Measurements from ENCODE around the gene MIAT.

Gene MIAT

DNA sequence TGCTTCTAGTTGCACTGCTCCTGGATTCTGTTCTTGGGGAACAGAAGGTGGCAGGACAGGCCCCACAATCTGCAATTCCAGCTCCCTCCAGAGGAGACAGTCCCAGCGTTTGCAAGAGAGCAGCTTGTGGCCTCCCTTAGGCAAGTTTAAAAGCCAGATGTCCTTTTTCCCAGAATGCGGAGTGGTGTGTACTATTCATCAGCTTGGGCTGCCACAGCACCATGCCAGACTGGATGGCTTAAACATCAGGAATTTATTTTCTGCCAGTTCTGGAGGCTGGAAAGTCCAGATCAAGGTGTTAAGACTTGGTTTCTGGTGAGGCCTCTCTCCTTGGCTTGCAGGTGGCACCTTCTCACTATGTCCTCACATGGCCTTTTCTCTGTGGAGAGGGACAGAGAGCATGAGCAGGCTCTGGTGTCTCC, 11.7 kb downstream of the MIAT start:
- no peak for DNase-seq (ENCODE audit: low read depth)

GRCh38 chr22:26670459-26670858, 13.1 kb downstream of the MIAT start:
- no peak for DNase-seq (ENCODE audit: low read depth)

GRCh38 chr22:26671317-26672059, 14.1 kb downstream of the MIAT start:
- peak; percentile 29 for DNase-seq (ENCODE audit: low read depth)

DNA sequence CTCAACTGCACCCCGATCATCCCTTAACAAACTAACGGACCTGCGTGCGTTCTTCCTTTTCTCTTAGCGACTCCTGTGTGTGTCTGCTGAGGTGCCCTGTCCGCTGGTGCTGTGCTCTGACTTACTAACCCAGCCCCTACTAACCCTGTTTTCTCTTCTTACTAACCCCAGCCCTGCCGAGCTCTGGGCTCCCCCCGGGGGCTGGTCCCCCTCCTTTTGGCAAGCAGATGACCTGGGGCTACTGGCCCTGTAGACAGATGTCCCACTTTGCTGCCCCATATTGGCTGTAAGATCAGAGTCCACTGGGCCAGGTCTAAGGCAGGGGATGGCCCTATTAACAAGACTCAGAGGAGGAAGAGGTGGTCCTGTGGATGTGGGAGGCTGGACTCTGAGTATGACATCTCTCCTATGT, 14.7 kb downstream of the MIAT start:
- DNase-seq (ENCODE audit: low read depth): no peak

- peak; percentile 68 for DNase-seq (ENCODE audit: low read depth)
These were observed 15.4 kb downstream of the MIAT start for GRCh38 chr22:26672590-26673468.

GRCh38 chr22:26673486-26673885, 16.1 kb downstream of the MIAT start:
- no peak for DNase-seq (ENCODE audit: low read depth)

DNA sequence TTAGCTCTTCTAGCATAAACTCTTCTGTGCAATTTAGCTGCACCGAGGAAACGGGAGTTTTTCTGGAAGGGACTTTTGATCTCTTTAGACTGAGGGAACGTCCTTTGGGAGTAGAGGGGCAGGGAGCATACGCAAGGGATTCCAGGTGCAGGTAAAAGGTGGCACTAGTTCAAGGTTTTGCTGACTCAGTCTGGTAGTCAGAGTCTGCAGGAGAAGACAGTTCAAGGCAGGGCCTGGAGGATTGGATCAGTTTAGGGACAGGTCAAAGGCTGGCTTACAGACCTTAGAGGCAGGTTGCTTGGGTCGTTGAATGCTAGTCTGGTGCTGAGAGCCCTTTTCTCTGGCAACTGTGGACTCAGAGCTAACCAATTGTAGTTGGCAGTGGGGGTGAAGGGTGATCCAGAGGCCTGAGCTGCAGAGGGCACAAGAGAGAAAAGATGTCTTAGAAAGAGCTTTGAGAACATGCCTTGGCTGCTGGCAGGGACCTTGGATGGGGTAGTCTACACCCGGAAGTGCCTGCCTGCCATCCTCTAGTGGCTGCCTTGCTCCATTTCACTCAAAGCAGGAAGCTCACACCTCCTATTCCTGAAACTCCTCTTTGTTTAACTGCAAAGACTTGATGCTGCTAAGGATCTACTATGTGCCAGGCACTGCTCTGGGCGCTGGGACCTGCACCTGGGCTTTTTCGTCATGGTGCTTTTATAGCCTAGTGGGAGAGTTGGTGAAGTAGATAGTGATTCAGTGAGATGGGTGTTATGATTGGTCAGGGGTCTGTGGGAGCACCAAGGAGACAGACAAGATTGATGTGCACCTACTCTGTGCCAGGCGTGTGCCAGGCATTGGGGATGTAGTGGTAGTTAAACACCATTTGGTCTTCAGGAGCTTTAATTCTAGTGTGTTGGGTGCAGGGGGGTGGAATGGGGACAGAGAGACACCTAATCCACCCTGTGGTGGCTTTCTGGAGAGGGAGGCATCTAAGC, 17.1 kb downstream of the MIAT start:
- no peak for DNase-seq (ENCODE audit: low read depth)

- no peak for DNase-seq (ENCODE audit: low read depth)
These were observed 18.4 kb downstream of the MIAT start for GRCh38 chr22:26675687-26676268.

GRCh38 chr22:26677217-26677616, 19.8 kb downstream of the MIAT start:
- no peak for DNase-seq (ENCODE audit: low read depth)

GRCh38 chr22:26679003-26679629, 21.7 kb downstream of the MIAT start:
- DNase-seq (ENCODE audit: low read depth): peak; percentile 35

GRCh38 chr22:26680485-26680884, 23.1 kb downstream of the MIAT start:
- no peak for DNase-seq (ENCODE audit: low read depth)

DNA sequence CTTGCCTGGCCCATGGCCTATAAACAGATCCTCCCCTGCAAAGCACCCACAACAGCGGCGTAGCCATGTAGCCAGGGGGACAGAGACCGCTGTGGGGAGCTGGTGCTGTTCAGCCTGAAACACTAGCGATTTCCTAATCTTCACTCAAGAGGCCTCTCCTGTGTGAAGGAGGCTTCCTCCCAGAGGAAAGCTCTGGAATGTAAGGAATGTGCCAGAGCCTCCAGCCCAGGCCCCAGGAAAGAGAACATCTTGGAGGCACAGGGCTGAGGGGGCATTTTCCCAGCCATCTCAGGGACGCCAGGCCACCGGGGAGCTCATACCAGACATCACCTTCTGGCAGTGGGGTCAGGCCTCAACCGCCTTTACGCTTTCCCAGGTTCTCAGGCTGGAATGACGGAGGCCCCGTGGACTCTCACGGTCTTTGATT, 24.0 kb downstream of the MIAT start:
- DNase-seq (ENCODE audit: low read depth): no peak

DNA sequence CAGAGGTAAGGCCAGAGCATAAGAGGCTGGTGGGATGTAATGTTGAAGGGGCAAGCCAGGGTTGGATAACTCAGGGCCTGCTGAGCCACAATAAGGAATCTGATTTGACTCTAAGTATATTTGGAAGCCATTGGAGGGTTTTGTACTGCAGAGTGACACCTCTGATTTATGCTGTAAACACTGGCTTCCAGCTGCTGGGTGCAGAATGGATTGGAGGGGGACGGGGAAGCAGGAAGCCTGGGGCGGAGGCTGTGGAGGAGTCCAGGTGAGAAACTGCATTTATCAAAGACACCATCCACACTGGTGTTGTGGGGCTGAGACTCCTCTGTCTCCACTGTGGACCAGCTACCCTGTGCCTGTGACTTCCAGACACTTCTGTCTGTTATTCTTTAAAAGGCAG, 26.8 kb downstream of the MIAT start:
- no peak for DNase-seq (ENCODE audit: low read depth)

DNA sequence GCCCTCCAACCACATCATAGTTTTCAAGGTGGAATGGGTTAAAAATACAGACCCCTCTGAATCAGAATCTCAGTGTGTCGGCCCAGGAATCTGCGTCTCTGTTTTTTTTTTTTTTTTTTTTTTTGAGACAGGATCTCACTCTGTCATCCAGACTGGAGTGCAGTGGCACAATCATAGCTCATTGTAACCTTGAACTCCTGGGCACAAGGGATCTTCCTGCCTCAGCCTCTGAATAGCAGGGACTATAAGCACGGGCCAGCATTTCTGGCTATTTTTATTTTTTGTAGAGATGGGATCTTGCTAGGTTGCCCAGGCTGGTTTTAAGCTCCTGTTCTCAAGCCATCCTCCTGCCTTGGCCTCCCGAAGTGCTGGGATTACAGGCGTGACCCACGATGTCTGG, 28.2 kb downstream of the MIAT start:
- no peak for DNase-seq (ENCODE audit: low read depth)

GRCh38 chr22:26687439-26687838, 30.1 kb downstream of the MIAT start:
- no peak for DNase-seq (ENCODE audit: low read depth)

DNA sequence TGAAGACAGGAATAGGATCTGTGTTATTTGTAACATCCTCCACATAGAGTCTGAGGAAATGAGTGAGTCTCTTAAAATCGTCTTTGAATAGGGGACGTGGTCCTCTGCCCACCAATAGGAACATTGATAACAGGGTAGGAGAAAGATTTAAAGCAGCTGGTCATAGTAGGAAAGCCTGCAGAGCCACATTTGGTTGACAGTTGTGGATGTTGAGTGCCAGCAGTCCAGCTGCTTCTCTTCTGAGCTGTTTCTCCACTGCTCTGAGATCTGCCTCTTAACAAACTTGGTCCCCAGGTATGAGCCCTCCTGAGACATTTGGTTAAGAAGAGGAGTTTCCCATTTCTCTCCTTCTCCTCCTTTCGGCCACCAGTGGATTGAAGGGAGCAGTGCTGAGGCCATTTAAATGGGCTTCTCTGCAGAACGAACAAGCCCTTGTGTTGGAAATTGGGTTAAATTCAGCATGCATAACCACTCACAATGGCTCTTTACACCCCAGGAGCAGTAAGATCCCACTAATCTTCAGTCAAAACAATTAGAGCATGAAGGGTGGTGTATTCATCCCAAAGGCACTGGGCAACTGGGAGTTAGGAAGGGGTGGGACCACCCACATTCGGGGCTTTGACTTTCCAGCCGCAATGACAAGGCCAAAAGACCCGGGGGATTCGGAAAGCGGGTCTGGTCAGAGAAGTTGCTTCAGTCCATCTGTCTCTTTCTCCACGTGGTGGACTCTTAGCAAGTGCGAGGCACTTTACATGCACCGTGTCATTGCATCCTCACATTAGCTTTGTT, 32.3 kb downstream of the MIAT start:
- DNase-seq (ENCODE audit: low read depth): no peak

GRCh38 chr22:26690654-26691376, 33.4 kb downstream of the MIAT start:
- DNase-seq (ENCODE audit: low read depth): no peak

- no peak for DNase-seq (ENCODE audit: low read depth)
These were observed 34.0 kb downstream of the MIAT start for GRCh38 chr22:26691377-26691716.

DNA sequence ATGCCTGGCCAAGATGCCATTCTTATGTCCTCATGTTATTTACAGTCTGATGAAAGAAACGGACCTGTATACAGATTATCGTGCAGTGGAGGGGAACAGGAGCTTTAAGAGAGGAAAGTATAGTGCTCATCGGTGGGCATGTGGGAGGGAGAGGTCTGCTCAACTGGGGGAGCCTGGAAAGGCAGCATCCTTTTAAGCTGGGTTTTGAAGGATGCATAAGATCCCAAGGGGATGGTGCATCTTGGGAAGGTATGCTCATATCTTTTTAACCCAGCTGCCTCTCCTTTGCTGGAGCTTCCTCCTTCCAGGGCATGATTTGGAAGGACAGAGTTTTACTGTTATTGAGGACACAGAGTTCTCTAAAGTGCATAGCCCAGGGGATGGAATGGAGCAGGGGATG, 34.8 kb downstream of the MIAT start:
- no peak for DNase-seq (ENCODE audit: low read depth)

DNA sequence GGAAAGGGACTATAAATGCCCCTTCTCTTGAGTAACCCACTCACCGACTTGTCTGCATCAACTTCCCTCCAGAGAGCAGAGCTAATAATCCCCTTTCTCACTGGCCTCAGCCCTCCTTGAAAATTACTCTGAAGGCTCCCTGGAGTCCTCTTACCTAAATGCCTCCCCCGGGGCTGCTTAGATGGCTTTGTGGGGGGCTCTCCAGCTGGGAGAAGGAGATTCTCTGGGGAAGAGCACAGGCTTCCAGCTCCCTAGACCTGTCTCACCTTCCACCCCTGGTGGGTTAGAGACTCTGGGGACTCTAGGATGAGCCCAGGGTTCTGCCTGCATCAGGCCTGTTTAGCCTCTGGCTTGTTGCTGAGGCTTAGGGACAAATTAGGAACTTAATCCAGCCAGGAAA, 39.8 kb downstream of the MIAT start:
- DNase-seq (ENCODE audit: low read depth): no peak

Measured in stimulated activated CD8-positive, alpha-beta memory T cell treated with anti-CD3 and anti-CD28 coated beads, Interleukin-15, amount 100 ng/mL, for 24 hours (primary cell).